ENCODE results near the gene ANKRD62. TPM values are rescaled to one million over a fixed set of nuclear protein-coding genes. Genes with fewer than 3 reads are reported as not detected.
A peak's percentile ranks its signal among the peaks of the same experiment; 100 is the strongest.

Gene ANKRD62
- total and polyA plus RNA-seq, 11 donors: not detected

GRCh38 chr18:12061685-12062084 is 32.0 kb upstream of the ANKRD62 start:
- DNase-seq: no peak
- intact Hi-C loops (cut with DNase I): no loop called here

GRCh38 chr18:12062974-12063373 is 30.7 kb upstream of the ANKRD62 start:
- H3K4me1 ChIP-seq: no peaks in the 10 kb centered on the region
- intact Hi-C loops (cut with DNase I): no loop called here
- no peak overlapping the region for H3K4me3 ChIP-seq
- DNase-seq: no peak
- no peaks in the 10 kb centered on the region for H3K9me3 ChIP-seq
- H3K27me3 ChIP-seq: no peaks in the 10 kb centered on the region
- no peaks in the 10 kb centered on the region for H3K36me3 ChIP-seq
- peak overlapping the region in 1 of 12 donors; percentile 32 for H3K27ac ChIP-seq
- ATAC-seq: no peak
- 59 to 88% (median 75%) methylated on average over 4 of the region's 4 CpGs for WGBS, 4 donors
- TF ChIP-seq CTCF (IDR thresholded peaks at IDR 0.05): no peak
- TF ChIP-seq POLR2A (IDR thresholded peaks at IDR 0.05): no peak

More at GRCh38 chr18:12061685-12062084, 32.0 kb upstream of the ANKRD62 start:
- H3K4me3 ChIP-seq: no peak overlapping the region
- H3K4me1 ChIP-seq: no peaks in the 10 kb centered on the region
- ATAC-seq: no peak
- H3K27ac ChIP-seq: no peak overlapping the region
- H3K36me3 ChIP-seq: no peaks in the 10 kb centered on the region
- WGBS, 4 donors: 84 to 100% (median 87%) methylated on average over 5 to 14 of the region's 14 CpGs
- TF ChIP-seq POLR2A (IDR thresholded peaks at IDR 0.05): no peak
- no peak for TF ChIP-seq CTCF (IDR thresholded peaks at IDR 0.05)
- no peaks in the 10 kb centered on the region for H3K9me3 ChIP-seq
- no peaks in the 10 kb centered on the region for H3K27me3 ChIP-seq

- DNase-seq (no peak), ATAC-seq (peak in 1 of 4 donors; percentile 31)
- Histone ChIP-seq H3K36me3 (no peaks in the 10 kb centered on the region), H3K27me3 (no peaks in the 10 kb centered on the region), H3K4me1 (no peaks in the 10 kb centered on the region), H3K4me3 (no peak overlapping the region), H3K27ac (no peak overlapping the region), H3K9me3 (no peaks in the 10 kb centered on the region)
- intact Hi-C loops (cut with DNase I): no loop called here
- no peak for TF ChIP-seq POLR2A (IDR thresholded peaks at IDR 0.05)
- TF ChIP-seq CTCF (IDR thresholded peaks at IDR 0.05): no peak
- 83 to 95% (median 89%) methylated on average over 6 to 7 of the region's 7 CpGs for WGBS, 4 donors
These were observed 29.4 kb upstream of the ANKRD62 start for GRCh38 chr18:12064086-12064763.

- ATAC-seq (no peak), DNase-seq (no peak)
- TF ChIP-seq POLR2A (IDR thresholded peaks at IDR 0.05) (no peak), CTCF (IDR thresholded peaks at IDR 0.05) (no peak)
- H3K27ac ChIP-seq: no peak overlapping the region
- H3K27me3 ChIP-seq: no peaks in the 10 kb centered on the region
- H3K4me1 ChIP-seq: no peaks in the 10 kb centered on the region
- intact Hi-C loops (cut with DNase I): loop anchor here in 1 of 10 donors (5.0 kb wide), 1 partner anchor 172 kb away; no protein-coding TSS in a partner anchor
- WGBS, 4 donors: 69 to 74% (median 71%) methylated on average over 5 of the region's 5 CpGs
- H3K36me3 ChIP-seq: no peaks in the 10 kb centered on the region
- H3K9me3 ChIP-seq: no peaks in the 10 kb centered on the region
- no peak overlapping the region for H3K4me3 ChIP-seq
These were observed 28.2 kb upstream of the ANKRD62 start for GRCh38 chr18:12065397-12065796.

Data from heart left ventricle (tissue), 16 donors.